Measurements from ENCODE around the gene SH2D3A.

The SH2D3A gene

GRCh38 chr19:6744381-6745301, 22.6 kb downstream of the SH2D3A start (continued):
- TF ChIP-seq ZNF280C (tag by site-specific recombination; IDR thresholded peaks at IDR 0.05), result no peak
- no peak for TF ChIP-seq ZNF138 (tag by site-specific recombination; IDR thresholded peaks at IDR 0.05; ENCODE audit: borderline replicate concordance)
- no peak for TF ChIP-seq ZNF133 (tag by site-specific recombination; IDR thresholded peaks at IDR 0.05)
- no peak for TF ChIP-seq BCL6B (tag by site-specific recombination; IDR thresholded peaks at IDR 0.05)
- no peak for TF ChIP-seq ZNF792 (tag by site-specific recombination; IDR thresholded peaks at IDR 0.05)
- TF ChIP-seq ZNF214 (tag by site-specific recombination; IDR thresholded peaks at IDR 0.05; ENCODE audit: borderline replicate concordance), result no peak
- TF ChIP-seq ZNF341 (tag by site-specific recombination; IDR thresholded peaks at IDR 0.05; ENCODE audit: low read depth), result peak; percentile 34; the same call in 1 of the 2 replicates
- no peak for TF ChIP-seq ZBTB6 (tag by site-specific recombination; IDR thresholded peaks at IDR 0.05)
- peak; percentile 58; the same call in 1 of the 2 replicates for TF ChIP-seq ZNF76 (tag by site-specific recombination; IDR thresholded peaks at IDR 0.05; ENCODE audit: borderline replicate concordance, low read depth)
- TF ChIP-seq PBX3 (CRISPR knock-in tag; IDR thresholded peaks at IDR 0.05), result no peak
- TF ChIP-seq PRDM6 (tag by site-specific recombination; IDR thresholded peaks at IDR 0.05), result peak; percentile 22; the same call in 1 of the 2 replicates
- no peak for TF ChIP-seq ZNF837 (tag by site-specific recombination; IDR thresholded peaks at IDR 0.05)
- no peak for TF ChIP-seq REPIN1 (tag by site-specific recombination; IDR thresholded peaks at IDR 0.05; ENCODE audit: low read depth)
- TF ChIP-seq ZNF660 (tag by site-specific recombination; IDR thresholded peaks at IDR 0.05), result peak; percentile 89
- TF ChIP-seq ZNF174 (tag by site-specific recombination; IDR thresholded peaks at IDR 0.05), result no peak
- TF ChIP-seq ZNF707 (tag by site-specific recombination; IDR thresholded peaks at IDR 0.05), result no peak
- TF ChIP-seq ZNF621 (tag by site-specific recombination; IDR thresholded peaks at IDR 0.05), result no peak
- TF ChIP-seq ZNF791 (tag by site-specific recombination; IDR thresholded peaks at IDR 0.05), result no peak
- TF ChIP-seq ZFP3 (tag by site-specific recombination; IDR thresholded peaks at IDR 0.05; ENCODE audit: low read depth), result no peak
- no peak for TF ChIP-seq ZNF266 (tag by site-specific recombination; IDR thresholded peaks at IDR 0.05; ENCODE audit: low read depth)
- TF ChIP-seq KLF1 (tag by site-specific recombination; IDR thresholded peaks at IDR 0.05), result peak; percentile 95
- no peak for TF ChIP-seq ZNF560 (tag by site-specific recombination; IDR thresholded peaks at IDR 0.05; ENCODE audit: borderline replicate concordance)
- peak; percentile 76; the same call in 1 of the 2 replicates for TF ChIP-seq ZEB2 (tag by site-specific recombination; IDR thresholded peaks at IDR 0.05)
- peak; percentile 83 for TF ChIP-seq SP7 (tag by site-specific recombination; IDR thresholded peaks at IDR 0.05)
- no peak for TF ChIP-seq ZNF426 (tag by site-specific recombination; IDR thresholded peaks at IDR 0.05)
- peak; percentile 54 for TF ChIP-seq PRDM1 (tag by site-specific recombination; IDR thresholded peaks at IDR 0.05)
- TF ChIP-seq ZNF202 (tag by site-specific recombination; IDR thresholded peaks at IDR 0.05; ENCODE audit: borderline replicate concordance), result no peak
- TF ChIP-seq ZNF530 (tag by site-specific recombination; IDR thresholded peaks at IDR 0.05; ENCODE audit: low read depth), result no peak
- no peak for TF ChIP-seq CTCF (tag by site-specific recombination; IDR thresholded peaks at IDR 0.05)
- TF ChIP-seq MYNN (tag by site-specific recombination; IDR thresholded peaks at IDR 0.05; ENCODE audit: borderline replicate concordance), result no peak
- peak; percentile 77 for TF ChIP-seq KLF8 (tag by site-specific recombination; IDR thresholded peaks at IDR 0.05)

Data from HEK293 (cell line).